SK-N-SH treated with all-trans-retinoic acid at 6 μM for 48 hours (cell line): Measurements from ENCODE around the gene SLC6A6.

Experiments
- ARNTL ChIP-seq: fragments of 450-650 bp; formaldehyde crosslinking; IDR thresholded peaks from 2 replicates; pipeline ENCODE4 v1.5.0; 2020; ENCODE audit warnings: low read depth, mild to moderate bottlenecking, moderate library complexity, borderline replicate concordance
- CREB5 ChIP-seq: fragments of 250-450 bp; sonication (Bioruptor Pico); IDR thresholded peaks from 2 replicates; pipeline ENCODE4 v1.5.1; 2020; ENCODE audit warnings: low read depth, mild to moderate bottlenecking, moderate library complexity
- CSDC2 ChIP-seq: fragments of 250-450 bp; sonication (Bioruptor Pico); IDR thresholded peaks from 2 replicates; pipeline ENCODE4 v1.5.0; 2020; ENCODE audit warnings: mild to moderate bottlenecking, moderate library complexity
- CSRNP3 ChIP-seq: fragments of 250-450 bp; sonication (Bioruptor Pico); IDR thresholded peaks from 2 replicates; pipeline ENCODE4 v1.5.1; 2021; ENCODE audit warnings: mild to moderate bottlenecking, moderate library complexity
- OSR1 ChIP-seq: fragments of 250-450 bp; sonication (Bioruptor Pico); IDR thresholded peaks from 2 replicates; pipeline ENCODE4 v1.8.0; 2022; ENCODE audit warnings: moderate library complexity, mild to moderate bottlenecking, inconsistent platforms
- PATZ1 ChIP-seq: fragments of 250-450 bp; sonication (Bioruptor Pico); IDR thresholded peaks from 2 replicates; pipeline ENCODE4 v1.8.0; 2020; ENCODE audit warnings: mild to moderate bottlenecking, moderate library complexity, borderline replicate concordance
- PPARA ChIP-seq: fragments of 250-450 bp; sonication (Bioruptor Pico); IDR thresholded peaks from 2 replicates; pipeline ENCODE4 v1.5.0; 2020; ENCODE audit warnings: mild to moderate bottlenecking, borderline replicate concordance
- RARB ChIP-seq: fragments of 250-450 bp; sonication (Bioruptor Pico); IDR thresholded peaks from 2 replicates; pipeline ENCODE4 v1.8.0; 2021; ENCODE audit warnings: mild to moderate bottlenecking, moderate library complexity
- ZFP3 ChIP-seq: fragments of 250-450 bp; sonication (Bioruptor Pico); IDR thresholded peaks from 2 replicates; pipeline ENCODE4 v1.5.0; 2020; ENCODE audit warnings: mild to moderate bottlenecking, moderate library complexity
- ZFP30 ChIP-seq: fragments of 450-650 bp; formaldehyde crosslinking; IDR thresholded peaks from 2 replicates; pipeline ENCODE4 v1.5.0; 2022; ENCODE audit warnings: mild to moderate bottlenecking, moderate library complexity

- TF ChIP-seq PATZ1 = no peak
- no peak for TF ChIP-seq ZFP30 (CRISPR knock-in tag)
- TF ChIP-seq ARNTL (CRISPR knock-in tag) = no peak
- no peak for TF ChIP-seq CREB5
- TF ChIP-seq RARB = no peak
- no peak for TF ChIP-seq ZFP3 (CRISPR knock-in tag)
- no peak for TF ChIP-seq OSR1 (CRISPR knock-in tag)
- TF ChIP-seq CSDC2 = no peak
- no peak for TF ChIP-seq PPARA (CRISPR knock-in tag)
- no peak for TF ChIP-seq CSRNP3 (CRISPR knock-in tag)
Measured at GRCh38 chr3:14516738-14517345, 114.4 kb downstream of the SLC6A6 start.
